ENCODE results near the gene RIN3.

- TF ChIP-seq, protein P1, sequence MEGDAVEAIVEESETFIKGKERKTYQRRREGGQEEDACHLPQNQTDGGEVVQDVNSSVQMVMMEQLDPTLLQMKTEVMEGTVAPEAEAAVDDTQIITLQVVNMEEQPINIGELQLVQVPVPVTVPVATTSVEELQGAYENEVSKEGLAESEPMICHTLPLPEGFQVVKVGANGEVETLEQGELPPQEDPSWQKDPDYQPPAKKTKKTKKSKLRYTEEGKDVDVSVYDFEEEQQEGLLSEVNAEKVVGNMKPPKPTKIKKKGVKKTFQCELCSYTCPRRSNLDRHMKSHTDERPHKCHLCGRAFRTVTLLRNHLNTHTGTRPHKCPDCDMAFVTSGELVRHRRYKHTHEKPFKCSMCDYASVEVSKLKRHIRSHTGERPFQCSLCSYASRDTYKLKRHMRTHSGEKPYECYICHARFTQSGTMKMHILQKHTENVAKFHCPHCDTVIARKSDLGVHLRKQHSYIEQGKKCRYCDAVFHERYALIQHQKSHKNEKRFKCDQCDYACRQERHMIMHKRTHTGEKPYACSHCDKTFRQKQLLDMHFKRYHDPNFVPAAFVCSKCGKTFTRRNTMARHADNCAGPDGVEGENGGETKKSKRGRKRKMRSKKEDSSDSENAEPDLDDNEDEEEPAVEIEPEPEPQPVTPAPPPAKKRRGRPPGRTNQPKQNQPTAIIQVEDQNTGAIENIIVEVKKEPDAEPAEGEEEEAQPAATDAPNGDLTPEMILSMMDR (IDR thresholded peaks at IDR 0.05), result no peak
- no peak for TF ChIP-seq POLR2A (IDR thresholded peaks at IDR 0.05)
Measured at GRCh38 chr14:92469515-92469914, 44.1 kb upstream of the RIN3 start.
